ENCODE results near the gene C4orf50.

DNA sequence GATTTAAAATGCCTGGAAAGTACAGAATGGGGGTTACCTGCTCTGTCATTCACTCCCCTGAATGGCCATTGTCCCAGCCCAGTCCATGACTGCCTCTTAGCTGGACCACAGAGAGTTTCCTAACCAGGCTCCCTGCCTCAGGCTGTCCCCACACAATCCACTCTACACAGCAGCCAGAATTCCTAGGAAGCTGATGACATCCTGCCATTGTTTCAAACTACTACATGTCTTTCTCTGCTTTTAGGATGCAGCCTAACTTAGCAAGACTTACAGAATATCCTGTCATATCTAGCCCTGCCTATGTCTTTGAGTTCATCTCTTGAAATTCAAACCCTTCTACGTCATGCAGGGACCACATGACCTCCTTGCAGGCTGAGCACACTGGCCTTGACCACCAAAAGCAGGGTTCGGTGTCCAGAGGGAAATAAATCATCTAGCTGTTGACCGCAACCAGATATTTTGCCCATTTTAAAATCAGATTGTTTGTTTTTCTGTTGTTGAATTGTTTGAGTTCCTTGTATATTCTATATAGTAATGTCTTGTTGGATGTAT lies 109.3 kb downstream of the C4orf50 start:
- TF ChIP-seq ZFP30 (CRISPR knock-in tag; IDR thresholded peaks at IDR 0.05) (no peak), ZNF565 (CRISPR knock-in tag; conservative IDR thresholded peaks at IDR 0.05; ENCODE audit: low read depth) (no peak), TOX (CRISPR knock-in tag; IDR thresholded peaks at IDR 0.05; ENCODE audit: borderline replicate concordance) (no peak), PATZ1 (CRISPR knock-in tag; IDR thresholded peaks at IDR 0.05; ENCODE audit: borderline replicate concordance) (no peak)
- TF ChIP-seq, protein P1, sequence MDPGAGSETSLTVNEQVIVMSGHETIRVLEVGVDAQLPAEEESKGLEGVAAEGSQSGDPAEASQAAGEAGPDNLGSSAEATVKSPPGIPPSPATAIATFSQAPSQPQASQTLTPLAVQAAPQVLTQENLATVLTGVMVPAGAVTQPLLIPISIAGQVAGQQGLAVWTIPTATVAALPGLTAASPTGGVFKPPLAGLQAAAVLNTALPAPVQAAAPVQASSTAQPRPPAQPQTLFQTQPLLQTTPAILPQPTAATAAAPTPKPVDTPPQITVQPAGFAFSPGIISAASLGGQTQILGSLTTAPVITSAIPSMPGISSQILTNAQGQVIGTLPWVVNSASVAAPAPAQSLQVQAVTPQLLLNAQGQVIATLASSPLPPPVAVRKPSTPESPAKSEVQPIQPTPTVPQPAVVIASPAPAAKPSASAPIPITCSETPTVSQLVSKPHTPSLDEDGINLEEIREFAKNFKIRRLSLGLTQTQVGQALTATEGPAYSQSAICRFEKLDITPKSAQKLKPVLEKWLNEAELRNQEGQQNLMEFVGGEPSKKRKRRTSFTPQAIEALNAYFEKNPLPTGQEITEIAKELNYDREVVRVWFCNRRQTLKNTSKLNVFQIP (CRISPR knock-in tag; IDR thresholded peaks at IDR 0.05; ENCODE audit: borderline replicate concordance, low read depth), result no peak

All from SK-N-SH treated with all-trans-retinoic acid at 6 μM for 48 hours (cell line).